Peyer's patch (tissue), 4 donors: ENCODE results near the gene KRCC1.

Source experiments
- POLR2A ChIP-seq, 2 donors: fragments of 450-650 bp; IDR thresholded peaks; one replicate each; pipeline ENCODE4 v1.5.1; 2017; ENCODE audit warnings: antibody characterized with exemption in 2 of 2, mild to moderate bottlenecking in 2 of 2, moderate library complexity in 2 of 2
- TF ChIP-seq, protein P1 (sequence below), 6 experiments: fragments of 450-650 bp in 4 of 6; fragments of 200-600 bp in 2 of 6; sonication (generic) in 1 of 6; IDR thresholded peaks; one replicate each; pipeline ENCODE4 v1.5.1; 2017 to 2019; ENCODE audit warnings: antibody characterized with exemption in 6 of 6, mild to moderate bottlenecking in 3 of 6, moderate library complexity in 1 of 6

DNA sequence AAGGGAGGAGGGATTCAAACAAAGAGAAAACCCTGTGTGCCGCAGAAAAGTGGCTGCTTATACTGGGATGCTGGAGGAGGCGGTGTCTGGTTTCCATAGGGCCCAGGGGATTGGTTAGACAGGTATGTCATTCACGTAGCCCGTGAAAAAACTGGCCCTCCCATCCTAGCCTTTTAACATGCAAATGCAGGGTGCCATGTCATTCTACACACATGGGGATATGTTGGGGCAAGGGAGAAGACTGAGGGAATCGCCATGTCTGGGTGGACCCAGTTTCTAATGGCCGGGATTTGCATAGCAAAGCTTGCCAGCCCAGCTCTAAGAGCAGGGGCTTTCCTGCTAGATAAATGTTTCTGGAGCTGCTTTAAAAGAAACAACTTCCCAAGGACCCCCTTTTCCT lies 31.1 kb downstream of the KRCC1 start:
- TF ChIP-seq, protein P1, sequence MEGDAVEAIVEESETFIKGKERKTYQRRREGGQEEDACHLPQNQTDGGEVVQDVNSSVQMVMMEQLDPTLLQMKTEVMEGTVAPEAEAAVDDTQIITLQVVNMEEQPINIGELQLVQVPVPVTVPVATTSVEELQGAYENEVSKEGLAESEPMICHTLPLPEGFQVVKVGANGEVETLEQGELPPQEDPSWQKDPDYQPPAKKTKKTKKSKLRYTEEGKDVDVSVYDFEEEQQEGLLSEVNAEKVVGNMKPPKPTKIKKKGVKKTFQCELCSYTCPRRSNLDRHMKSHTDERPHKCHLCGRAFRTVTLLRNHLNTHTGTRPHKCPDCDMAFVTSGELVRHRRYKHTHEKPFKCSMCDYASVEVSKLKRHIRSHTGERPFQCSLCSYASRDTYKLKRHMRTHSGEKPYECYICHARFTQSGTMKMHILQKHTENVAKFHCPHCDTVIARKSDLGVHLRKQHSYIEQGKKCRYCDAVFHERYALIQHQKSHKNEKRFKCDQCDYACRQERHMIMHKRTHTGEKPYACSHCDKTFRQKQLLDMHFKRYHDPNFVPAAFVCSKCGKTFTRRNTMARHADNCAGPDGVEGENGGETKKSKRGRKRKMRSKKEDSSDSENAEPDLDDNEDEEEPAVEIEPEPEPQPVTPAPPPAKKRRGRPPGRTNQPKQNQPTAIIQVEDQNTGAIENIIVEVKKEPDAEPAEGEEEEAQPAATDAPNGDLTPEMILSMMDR (IDR thresholded peaks at IDR 0.05) = no peak
- TF ChIP-seq POLR2A (IDR thresholded peaks at IDR 0.05) = no peak
